Skeletal muscle tissue (tissue), 4 donors: ENCODE measurements around the gene GON4L. TPM values are rescaled to one million over a fixed set of nuclear protein-coding genes. Genes with fewer than 3 reads are reported as not detected.
"Not testable (repeated sequence)": the region's sequence is repeated elsewhere in the genome, so short reads cannot be mapped to it uniquely, and the experiment has no call there.

Experiments used
- H3K27ac ChIP-seq: one replicate; pipeline ENCODE4 v1.7.0; 2013; ENCODE audit warnings: mild to moderate bottlenecking, low read depth, low read length, inconsistent platforms
- H3K27me3 ChIP-seq, 3 donors: one replicate each; pipeline ENCODE4 v1.7.0; 2013; ENCODE audit warnings: low read length in 3 of 3; ENCODE audit not compliant: control insufficient read depth in 3 of 3, insufficient read depth in 3 of 3
- H3K36me3 ChIP-seq, 3 donors: one replicate each; pipeline ENCODE4 v1.7.0; 2013; ENCODE audit warnings: low read length in 3 of 3; ENCODE audit not compliant: control insufficient read depth in 3 of 3, insufficient read depth in 3 of 3
- H3K4me1 ChIP-seq, 3 donors: one replicate each; pipeline ENCODE4 v1.7.0; 2013; ENCODE audit warnings: low read length in 3 of 3, mild to moderate bottlenecking in 3 of 3; ENCODE audit not compliant: control insufficient read depth in 3 of 3, insufficient read depth in 3 of 3
- H3K4me3 ChIP-seq, 3 donors: one replicate each; pipeline ENCODE4 v1.7.0; 2013; ENCODE audit warnings: low read length in 3 of 3
- H3K9ac ChIP-seq, 3 donors: one replicate each; pipeline ENCODE4 v1.7.0; 2013; ENCODE audit warnings: low read length in 3 of 3, mild to moderate bottlenecking in 3 of 3, moderate library complexity in 2 of 3, low read depth in 1 of 3
- H3K9me3 ChIP-seq, 3 donors: one replicate each; pipeline ENCODE4 v1.7.0; 2013; ENCODE audit warnings: low read length in 3 of 3; ENCODE audit not compliant: control insufficient read depth in 3 of 3
- total RNA-seq: library from RNA; depleted of rRNA; stranded (reverse); fragments of >200 nt; gene quantifications from one replicate; pipeline ENCODE4 v1.2.3, GENCODE V29; 2014
- donor health status: Osteomylitis.

GON4L gene
- total RNA-seq, 1 donor from 2014 or later, result 32.9 TPM

DNA sequence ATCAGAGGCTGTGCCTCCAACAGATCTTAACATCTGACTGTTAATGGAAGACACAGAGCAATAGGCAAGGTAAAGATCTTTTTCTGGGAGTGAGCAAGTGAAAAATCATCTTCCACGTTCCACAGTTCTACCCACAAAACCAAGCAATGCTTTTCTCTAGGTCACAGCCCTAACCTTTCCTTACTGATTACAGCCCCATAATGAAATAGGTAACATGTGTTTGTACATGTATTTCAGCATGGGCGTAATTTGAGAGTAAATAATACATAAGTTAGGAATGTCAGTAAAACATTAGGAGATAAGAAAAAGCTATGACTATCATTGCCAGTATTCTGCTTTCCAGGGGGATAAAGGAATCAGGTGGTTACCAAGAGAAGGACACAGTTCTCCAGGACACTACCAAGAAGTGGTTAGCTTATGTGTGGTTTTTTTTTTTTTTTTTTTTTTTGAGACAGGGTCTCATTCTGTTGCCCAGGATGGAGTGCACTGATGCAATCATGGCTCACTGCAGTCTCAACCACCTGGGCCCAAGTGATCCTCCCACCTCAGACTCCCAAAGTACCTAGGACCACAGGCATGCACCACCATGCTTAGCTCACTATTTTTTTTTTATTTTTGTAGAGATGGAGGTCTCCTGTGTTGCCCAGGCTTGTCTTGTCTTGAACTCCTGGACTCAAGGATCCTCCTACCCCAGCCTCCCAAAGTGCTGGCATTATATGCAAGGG lies 96.1 kb downstream of the GON4L start:
- H3K36me3 ChIP-seq, result peaks cover 44 to 69% (median 60%) of the 10 kb centered on the region in 3 donors
- H3K9ac ChIP-seq, result no peak overlapping the region
- H3K27me3 ChIP-seq, result no peaks in the 10 kb centered on the region
- no peak overlapping the region for H3K4me3 ChIP-seq
- no peak overlapping the region for H3K27ac ChIP-seq
- H3K4me1 ChIP-seq, result no peaks in the 10 kb centered on the region
- no peaks in the 10 kb centered on the region for H3K9me3 ChIP-seq

DNA sequence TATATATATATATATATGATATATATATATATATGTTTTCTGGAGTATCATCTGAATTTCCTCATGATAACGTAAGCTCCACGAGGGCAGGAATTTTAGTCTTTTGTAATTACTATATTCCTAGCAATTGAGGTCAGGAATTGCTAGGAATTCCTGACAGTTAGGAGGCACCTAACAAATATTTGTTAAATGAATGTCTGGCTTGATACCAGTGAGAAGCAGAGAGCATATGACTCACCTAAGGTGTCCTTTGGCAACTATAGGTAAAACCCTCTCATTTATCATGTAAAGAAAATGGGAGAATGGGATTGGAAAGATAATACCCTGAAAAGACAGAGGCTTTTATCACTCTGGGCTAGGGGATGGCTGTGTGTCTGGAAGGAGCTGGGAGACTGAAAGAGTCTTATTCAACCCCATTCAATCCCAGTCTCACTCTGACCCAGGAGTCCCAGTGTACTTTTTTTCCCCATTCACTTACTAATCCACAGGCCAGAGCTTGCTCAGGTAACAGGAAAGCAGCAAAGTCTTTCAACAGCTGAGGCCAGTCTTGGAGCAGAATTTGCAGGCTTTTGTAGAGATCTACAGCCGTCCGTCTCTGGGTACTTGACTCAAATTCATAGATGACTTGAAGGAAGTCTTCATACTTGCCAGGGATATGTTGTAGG lies 96.9 kb downstream of the GON4L start:
- Histone ChIP-seq H3K9ac (no peak overlapping the region), H3K27me3 (no peaks in the 10 kb centered on the region), H3K4me1 (no peaks in the 10 kb centered on the region), H3K4me3 (no peak overlapping the region), H3K27ac (no peak overlapping the region), H3K36me3 (peaks cover 37 to 66% (median 58%) of the 10 kb centered on the region in 3 donors), H3K9me3 (no peaks in the 10 kb centered on the region)

DNA sequence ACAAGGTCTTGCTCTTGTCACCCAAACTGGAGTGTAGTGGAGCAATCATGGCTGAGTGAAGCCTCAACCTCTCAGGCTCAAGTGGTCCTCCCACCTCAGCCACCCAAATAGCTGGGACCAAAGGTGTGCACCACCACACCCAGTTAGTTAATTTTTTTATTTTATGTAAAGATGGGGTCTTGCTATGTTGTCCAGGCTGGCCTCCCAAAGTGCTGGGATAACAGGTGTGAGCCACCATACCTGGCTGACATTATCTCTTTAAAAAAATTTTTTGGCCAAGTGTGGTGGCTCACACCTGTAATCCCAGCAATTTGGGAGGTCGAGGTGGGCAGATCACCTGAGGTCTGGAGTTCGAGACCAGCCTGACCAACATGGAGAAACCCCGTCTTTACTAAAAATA lies 98.0 kb downstream of the GON4L start:
- not testable (repeated sequence) for H3K9ac ChIP-seq, H3K4me1 ChIP-seq, H3K4me3 ChIP-seq, H3K27me3 ChIP-seq, H3K27ac ChIP-seq, H3K9me3 ChIP-seq
- peaks cover 37 to 65% (median 56%) of the 10 kb centered on the region in 3 donors for H3K36me3 ChIP-seq

DNA sequence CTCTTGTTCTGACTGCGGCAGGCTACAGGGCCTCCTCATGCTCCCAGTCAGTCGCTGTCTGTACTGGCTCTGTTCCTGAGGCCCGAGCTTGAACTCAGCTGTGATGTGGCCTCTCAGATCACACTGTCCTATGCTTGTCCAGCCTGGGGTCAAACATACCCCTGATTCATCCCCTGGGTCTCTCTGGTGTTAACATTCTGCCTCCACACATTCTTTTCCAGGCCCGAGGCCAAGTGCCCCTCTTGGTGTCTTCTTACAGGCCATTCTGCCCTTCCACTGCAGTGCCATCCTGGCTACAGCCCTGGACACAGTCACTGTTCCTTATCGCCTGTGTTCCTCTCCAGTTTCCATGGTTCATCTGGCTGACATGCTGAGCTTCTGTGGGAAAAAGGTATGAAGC lies 108.9 kb downstream of the GON4L start:
- H3K4me1 ChIP-seq, H3K27me3 ChIP-seq, H3K9me3 ChIP-seq, H3K9ac ChIP-seq, H3K4me3 ChIP-seq, H3K27ac ChIP-seq: not testable (repeated sequence)
- H3K36me3 ChIP-seq, result peaks cover 8 to 17% (median 17%) of the 10 kb centered on the region in 3 donors

DNA sequence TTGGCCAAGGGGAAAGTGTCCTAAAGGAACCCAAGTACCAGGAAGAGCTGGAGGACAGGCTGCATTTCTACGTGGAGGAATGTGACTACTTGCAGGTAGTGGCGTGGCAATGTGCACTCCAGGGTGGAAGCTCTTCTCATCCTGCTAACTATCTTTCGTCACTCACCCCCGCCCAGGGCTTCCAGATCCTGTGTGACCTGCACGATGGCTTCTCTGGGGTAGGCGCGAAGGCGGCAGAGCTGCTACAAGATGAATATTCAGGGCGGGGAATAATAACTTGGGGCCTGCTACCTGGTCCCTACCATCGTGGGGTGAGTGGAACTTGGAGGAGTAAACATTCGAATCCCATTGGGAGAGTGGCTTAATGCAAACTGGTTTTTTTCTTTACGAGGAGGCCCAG lies 109.4 kb downstream of the GON4L start:
- H3K4me1 ChIP-seq, H3K4me3 ChIP-seq, H3K27me3 ChIP-seq, H3K9me3 ChIP-seq, H3K27ac ChIP-seq, H3K9ac ChIP-seq: not testable (repeated sequence)
- peaks cover 4 to 13% (median 12%) of the 10 kb centered on the region in 3 donors for H3K36me3 ChIP-seq

DNA sequence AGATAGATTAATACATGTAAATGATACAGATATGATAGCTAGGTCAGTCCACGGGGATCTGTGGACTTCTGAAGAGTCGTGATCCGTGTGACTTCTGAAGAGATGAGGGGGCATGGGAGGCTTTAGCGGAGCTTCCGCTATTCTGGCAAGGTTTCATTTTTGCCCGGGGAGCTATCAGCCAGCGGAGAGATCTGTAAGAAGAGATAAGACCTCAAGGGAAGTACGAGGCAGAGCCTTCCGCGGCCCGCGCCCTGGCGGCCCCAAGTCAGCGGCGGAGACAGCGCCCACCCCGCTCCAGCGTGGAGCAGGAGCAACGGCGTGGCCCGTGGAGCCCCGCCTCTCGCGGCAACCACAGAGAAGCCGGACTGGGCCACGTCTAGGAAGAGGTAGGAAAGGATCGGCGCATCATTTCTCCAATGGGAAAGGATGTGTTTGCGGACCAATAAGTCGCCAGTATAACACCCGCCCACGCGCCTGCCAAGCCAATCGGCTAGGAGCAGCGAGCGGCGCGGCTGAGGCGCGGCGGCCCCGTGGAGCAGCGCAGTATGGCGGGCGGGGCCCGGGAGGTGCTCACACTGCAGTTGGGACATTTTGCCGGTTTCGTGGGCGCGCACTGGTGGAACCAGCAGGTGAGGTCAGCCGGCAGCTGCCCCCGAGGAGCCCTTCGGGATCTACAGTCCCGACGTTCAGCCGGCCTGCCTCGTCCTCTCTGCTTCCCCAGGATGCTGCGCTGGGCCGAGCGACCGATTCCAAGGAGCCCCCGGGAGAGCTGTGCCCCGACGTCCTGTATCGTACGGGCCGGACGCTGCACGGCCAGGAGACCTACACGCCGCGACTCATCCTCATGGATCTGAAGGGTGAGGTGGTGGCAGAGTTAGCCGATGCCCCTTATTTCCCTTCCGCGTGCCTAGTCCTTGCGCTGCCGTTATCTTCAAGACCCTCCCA lies 111.5 kb downstream of the GON4L start:
- H3K4me1 ChIP-seq, H3K9me3 ChIP-seq, H3K36me3 ChIP-seq, H3K27me3 ChIP-seq: not testable (repeated sequence)
- Histone ChIP-seq H3K4me3 (peak overlapping the region; percentile 63 to 87 (median 78)), H3K27ac (peak overlapping the region; percentile 39), H3K9ac (peak overlapping the region; percentile 69 to 89 (median 77))

DNA sequence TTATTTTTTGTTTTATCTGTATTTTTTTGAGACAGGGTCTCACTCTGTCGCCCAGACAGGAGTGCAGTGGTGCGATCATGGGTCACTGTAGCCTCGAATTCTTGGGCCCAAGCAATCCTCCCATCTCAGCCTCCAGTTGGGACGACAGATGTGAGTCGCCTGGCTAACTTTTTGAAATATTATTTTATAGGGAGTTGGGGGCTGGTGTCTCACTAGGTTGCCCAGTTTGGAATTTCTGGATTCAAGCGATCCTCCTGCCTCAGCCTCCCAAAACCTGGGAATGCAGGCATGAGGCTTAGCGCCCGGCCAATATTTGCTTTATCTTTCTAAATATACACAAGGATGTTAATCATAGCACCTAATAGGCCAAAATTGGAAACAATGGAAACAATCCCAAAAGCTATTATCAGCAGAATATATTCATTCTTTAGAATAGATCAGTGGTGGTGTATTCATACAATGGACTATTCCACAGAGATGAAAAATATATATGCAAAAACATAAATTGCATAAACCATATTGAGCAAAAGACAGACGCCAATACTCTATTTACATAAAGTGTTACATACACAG lies 112.2 kb downstream of the GON4L start:
- Histone ChIP-seq H3K9me3 (no peaks in the 10 kb centered on the region), H3K36me3 (peaks cover 2 to 8% (median 4%) of the 10 kb centered on the region in 3 donors), H3K4me3 (peak overlapping the region; percentile 63 to 87 (median 78)), H3K27me3 (no peaks in the 10 kb centered on the region), H3K4me1 (peaks cover 0 to 3% (median 2%) of the 10 kb centered on the region in 3 donors), H3K9ac (peak overlapping the region; percentile 69 to 89 (median 77)), H3K27ac (peak overlapping the region; percentile 39)

DNA sequence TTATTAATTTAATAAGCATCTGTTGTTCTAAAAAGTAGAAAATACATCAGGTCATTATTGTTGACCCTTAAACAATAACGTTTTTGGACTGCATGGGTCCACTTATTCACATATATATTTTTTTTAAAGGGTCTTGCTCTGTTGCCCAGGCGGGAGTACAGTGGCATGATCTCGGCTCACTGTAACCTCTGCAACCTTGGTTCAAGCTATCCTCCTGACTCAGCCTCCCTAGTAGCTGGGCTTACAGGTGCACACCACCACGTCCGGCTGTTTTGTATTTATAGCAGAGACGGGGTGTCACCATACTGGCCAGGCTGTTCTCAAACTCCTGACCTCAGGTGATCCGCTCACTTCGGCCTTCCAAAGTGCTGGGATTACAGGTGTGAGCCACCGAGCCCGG lies 115.1 kb downstream of the GON4L start:
- no peaks in the 10 kb centered on the region for H3K9me3 ChIP-seq
- no peak overlapping the region for H3K4me3 ChIP-seq
- no peaks in the 10 kb centered on the region for H3K27me3 ChIP-seq
- H3K4me1 ChIP-seq, result peaks cover 0 to 3% (median 2%) of the 10 kb centered on the region in 3 donors
- no peak overlapping the region for H3K27ac ChIP-seq
- peaks cover 9 to 15% (median 9%) of the 10 kb centered on the region in 3 donors for H3K36me3 ChIP-seq
- H3K9ac ChIP-seq, result no peak overlapping the region

DNA sequence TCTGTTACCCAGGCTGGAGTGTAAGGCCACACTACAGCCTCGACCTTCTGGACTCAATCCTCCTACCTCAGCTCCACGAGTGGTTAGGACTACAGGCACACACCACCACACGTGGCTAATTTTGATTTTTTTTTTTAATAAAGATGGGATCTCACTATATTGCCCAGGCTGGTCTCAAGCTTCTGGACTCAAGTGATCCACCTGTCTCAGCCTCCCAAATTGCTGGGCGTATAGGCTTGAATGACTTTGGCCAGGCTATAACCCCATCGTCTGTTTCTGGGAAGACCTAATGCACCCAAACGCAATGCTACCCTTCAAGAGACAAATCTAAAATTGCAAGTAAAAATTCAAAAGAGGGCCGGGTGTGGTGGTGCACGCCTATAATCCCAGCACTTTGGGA lies 116.0 kb downstream of the GON4L start:
- peaks cover 14 to 24% (median 15%) of the 10 kb centered on the region in 3 donors for H3K36me3 ChIP-seq
- no peak overlapping the region for H3K4me3 ChIP-seq
- peaks cover 0 to 3% (median 2%) of the 10 kb centered on the region in 3 donors for H3K4me1 ChIP-seq
- no peak overlapping the region for H3K9ac ChIP-seq
- no peak overlapping the region for H3K27ac ChIP-seq
- H3K9me3 ChIP-seq, result no peaks in the 10 kb centered on the region
- H3K27me3 ChIP-seq, result no peaks in the 10 kb centered on the region
